OCI-LY1 (cell line): ENCODE data around the gene LRIG1.

Source experiments
- EZH2 ChIP-seq: fragments of 200-600 bp; sonication (generic), shearing (Covaris generic); IDR thresholded peaks from 2 replicates; pipeline ENCODE4 v1.8.0; 2017; ENCODE audit warnings: borderline replicate concordance, mixed run types, mild to moderate bottlenecking, antibody characterized with exemption, low read length, moderate library complexity, mixed read lengths
- TF ChIP-seq, protein P1 (sequence below): fragments of 200-600 bp; sonication (generic), shearing (Covaris generic); IDR thresholded peaks from 2 replicates; pipeline ENCODE4 v1.5.1; 2017; ENCODE audit warnings: mild to moderate bottlenecking, antibody characterized with exemption, low read length, moderate library complexity, mixed read lengths

DNA sequence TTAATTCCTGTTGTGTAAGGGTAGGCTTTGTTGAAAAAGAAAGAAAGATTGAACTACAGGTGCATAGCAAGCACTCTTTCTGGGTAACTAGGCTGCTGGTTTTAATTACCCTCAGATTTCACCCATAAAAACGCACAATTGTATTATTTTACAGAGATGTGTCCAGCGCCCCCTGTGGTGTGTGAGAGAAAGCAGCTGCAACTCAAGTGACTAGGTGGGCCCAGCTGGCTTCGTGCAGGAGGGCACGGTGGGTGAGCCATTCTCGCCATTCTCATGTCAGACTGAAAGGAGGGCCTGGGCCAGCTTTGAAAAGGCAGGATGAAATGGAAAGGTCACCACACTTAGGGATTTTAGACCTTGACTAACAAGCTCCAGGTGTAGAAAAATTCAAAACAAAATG is 122.6 kb downstream of the LRIG1 start:
- TF ChIP-seq, protein P1, sequence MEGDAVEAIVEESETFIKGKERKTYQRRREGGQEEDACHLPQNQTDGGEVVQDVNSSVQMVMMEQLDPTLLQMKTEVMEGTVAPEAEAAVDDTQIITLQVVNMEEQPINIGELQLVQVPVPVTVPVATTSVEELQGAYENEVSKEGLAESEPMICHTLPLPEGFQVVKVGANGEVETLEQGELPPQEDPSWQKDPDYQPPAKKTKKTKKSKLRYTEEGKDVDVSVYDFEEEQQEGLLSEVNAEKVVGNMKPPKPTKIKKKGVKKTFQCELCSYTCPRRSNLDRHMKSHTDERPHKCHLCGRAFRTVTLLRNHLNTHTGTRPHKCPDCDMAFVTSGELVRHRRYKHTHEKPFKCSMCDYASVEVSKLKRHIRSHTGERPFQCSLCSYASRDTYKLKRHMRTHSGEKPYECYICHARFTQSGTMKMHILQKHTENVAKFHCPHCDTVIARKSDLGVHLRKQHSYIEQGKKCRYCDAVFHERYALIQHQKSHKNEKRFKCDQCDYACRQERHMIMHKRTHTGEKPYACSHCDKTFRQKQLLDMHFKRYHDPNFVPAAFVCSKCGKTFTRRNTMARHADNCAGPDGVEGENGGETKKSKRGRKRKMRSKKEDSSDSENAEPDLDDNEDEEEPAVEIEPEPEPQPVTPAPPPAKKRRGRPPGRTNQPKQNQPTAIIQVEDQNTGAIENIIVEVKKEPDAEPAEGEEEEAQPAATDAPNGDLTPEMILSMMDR, result peak; percentile 73
- no peak for TF ChIP-seq EZH2
